Upper lobe of right lung (tissue), 1 donor: ENCODE results near the gene AFF4. TPM values are rescaled to one million over a fixed set of nuclear protein-coding genes. Genes with fewer than 3 reads are reported as not detected.

Source experiments
- ATAC-seq: fragments of 200-7000 bp; cut with Tn5 transposase; one replicate; pipeline ENCODE4 v1.9.1; 2020; ENCODE audit warnings: mild to moderate bottlenecking, moderate library complexity
- DNase-seq: peaks from one replicate; pipeline ENCODE4 v3.0.0-alpha.2; 2020
- H3K27ac ChIP-seq: fragments of 200-600 bp; one replicate; pipeline ENCODE4 v1.8.0; 2022
- H3K27me3 ChIP-seq: fragments of 200-600 bp; one replicate; pipeline ENCODE4 v1.8.0; 2022; ENCODE audit warnings: mild to moderate bottlenecking
- H3K36me3 ChIP-seq: fragments of 200-600 bp; one replicate; pipeline ENCODE4 v1.8.0; 2022
- H3K4me1 ChIP-seq: fragments of 200-600 bp; one replicate; pipeline ENCODE4 v1.8.0; 2022
- H3K4me3 ChIP-seq: fragments of 200-600 bp; one replicate; pipeline ENCODE4 v1.8.0; 2022; ENCODE audit warnings: mild to moderate bottlenecking
- H3K9me3 ChIP-seq: fragments of 200-600 bp; one replicate; pipeline ENCODE4 v1.8.0; 2022
- intact Hi-C: fragments of 100-400 bp; cut with DNase I; formaldehyde crosslinking; loops from one replicate; pipeline ENCODE4 v1.11.0; 2022
- total RNA-seq: library from RNA; stranded (reverse); fragmentation: NEBNext Ultra II Directional; extraction: Animal tissue kit (Norgen Biotek cat#: 25700); gene quantifications from one replicate; pipeline ENCODE4 v1.2.1, GENCODE V29; 2021
- TF ChIP-seq, protein P1 (sequence below): fragments of 200-600 bp; IDR thresholded peaks from one replicate; pipeline ENCODE4 v1.8.0; 2022; ENCODE audit warnings: antibody characterized with exemption
- donor health status: DM: no; HTN: yes; CAD: no; lungs with severe emphysema.

Gene AFF4
- total RNA-seq, 1 donor from 2014 or later, result 76.9 TPM

- Histone ChIP-seq H3K27ac (peak overlapping the region; percentile 94), H3K4me3 (peak overlapping the region; percentile 95), H3K4me1 (peaks cover 9% of the 10 kb centered on the region), H3K9me3 (no peaks in the 10 kb centered on the region), H3K36me3 (peaks cover 28% of the 10 kb centered on the region), H3K27me3 (no peaks in the 10 kb centered on the region)
- ATAC-seq (no peak), DNase-seq (no peak)
- TF ChIP-seq, protein P1, sequence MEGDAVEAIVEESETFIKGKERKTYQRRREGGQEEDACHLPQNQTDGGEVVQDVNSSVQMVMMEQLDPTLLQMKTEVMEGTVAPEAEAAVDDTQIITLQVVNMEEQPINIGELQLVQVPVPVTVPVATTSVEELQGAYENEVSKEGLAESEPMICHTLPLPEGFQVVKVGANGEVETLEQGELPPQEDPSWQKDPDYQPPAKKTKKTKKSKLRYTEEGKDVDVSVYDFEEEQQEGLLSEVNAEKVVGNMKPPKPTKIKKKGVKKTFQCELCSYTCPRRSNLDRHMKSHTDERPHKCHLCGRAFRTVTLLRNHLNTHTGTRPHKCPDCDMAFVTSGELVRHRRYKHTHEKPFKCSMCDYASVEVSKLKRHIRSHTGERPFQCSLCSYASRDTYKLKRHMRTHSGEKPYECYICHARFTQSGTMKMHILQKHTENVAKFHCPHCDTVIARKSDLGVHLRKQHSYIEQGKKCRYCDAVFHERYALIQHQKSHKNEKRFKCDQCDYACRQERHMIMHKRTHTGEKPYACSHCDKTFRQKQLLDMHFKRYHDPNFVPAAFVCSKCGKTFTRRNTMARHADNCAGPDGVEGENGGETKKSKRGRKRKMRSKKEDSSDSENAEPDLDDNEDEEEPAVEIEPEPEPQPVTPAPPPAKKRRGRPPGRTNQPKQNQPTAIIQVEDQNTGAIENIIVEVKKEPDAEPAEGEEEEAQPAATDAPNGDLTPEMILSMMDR, result no peak
- intact Hi-C loops, result no loop called here
Measured at GRCh38 chr5:132867046-132867451, 96.4 kb downstream of the AFF4 start.

GRCh38 chr5:132866342-132867045 is 96.9 kb downstream of the AFF4 start, which contains the start of the genes GDF9 and UQCRQ:
Gene GDF9 (minus strand): TSS chr5:132866469. CDS start chr5:132864533, 1,936 bp downstream.
Gene UQCRQ (plus strand): TSS chr5:132866642. CDS start chr5:132866882, 240 bp downstream.
- Histone ChIP-seq H3K27me3 (no peaks in the 10 kb centered on the region), H3K4me3 (peak within 1 kb of the TSS; percentile 95), H3K27ac (peak within 1 kb of the TSS; percentile 94), H3K4me1 (peaks cover 9% of the 10 kb centered on the region), H3K36me3 (peaks cover 28% of the 10 kb centered on the region), H3K9me3 (no peaks in the 10 kb centered on the region)
- peak; percentile 99 for ATAC-seq
- TF ChIP-seq, protein P1, result peak; percentile 26
- DNase-seq, result peak; percentile 97
- intact Hi-C loops, result no loop called here

DNA sequence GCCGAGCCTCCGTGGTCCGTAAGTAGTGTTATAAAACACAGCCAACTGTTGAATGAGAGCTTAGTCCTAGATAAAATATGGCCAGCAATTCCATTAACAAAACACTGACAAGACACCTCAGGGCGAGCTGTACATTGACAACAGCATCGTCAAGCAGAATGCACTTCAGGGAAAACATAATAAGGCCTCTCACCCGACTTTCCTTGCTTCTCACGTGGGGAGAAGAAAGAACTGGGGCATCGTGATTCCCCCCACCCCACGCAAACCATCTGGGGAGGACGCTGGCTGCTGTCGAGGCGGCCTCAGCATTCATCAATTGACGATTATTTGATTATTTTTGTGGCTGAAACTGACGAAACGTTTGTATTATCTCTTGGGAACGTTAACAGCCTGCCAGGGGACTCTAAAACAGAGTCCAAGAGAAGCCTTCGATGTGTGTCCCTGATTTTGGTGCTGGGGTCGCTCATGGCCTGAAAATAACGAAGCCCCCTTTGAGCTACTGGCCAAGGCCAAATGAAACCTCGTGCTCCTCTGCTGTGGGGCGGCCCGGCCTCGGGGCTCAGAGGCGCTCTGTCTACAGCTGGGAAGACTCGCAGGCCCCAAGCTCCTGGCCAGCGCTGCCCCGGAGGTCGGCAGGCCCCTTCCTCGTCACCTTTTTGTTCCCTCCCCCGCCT is 97.6 kb downstream of the AFF4 start:
- intact Hi-C loops, result no loop called here
- peaks cover 9% of the 10 kb centered on the region for H3K4me1 ChIP-seq
- H3K4me3 ChIP-seq, result peak overlapping the region; percentile 95
- no peaks in the 10 kb centered on the region for H3K9me3 ChIP-seq
- no peaks in the 10 kb centered on the region for H3K27me3 ChIP-seq
- ATAC-seq (no peak), DNase-seq (no peak)
- peaks cover 24% of the 10 kb centered on the region for H3K36me3 ChIP-seq
- peak overlapping the region; percentile 94 for H3K27ac ChIP-seq
- TF ChIP-seq, protein P1, result no peak

DNA sequence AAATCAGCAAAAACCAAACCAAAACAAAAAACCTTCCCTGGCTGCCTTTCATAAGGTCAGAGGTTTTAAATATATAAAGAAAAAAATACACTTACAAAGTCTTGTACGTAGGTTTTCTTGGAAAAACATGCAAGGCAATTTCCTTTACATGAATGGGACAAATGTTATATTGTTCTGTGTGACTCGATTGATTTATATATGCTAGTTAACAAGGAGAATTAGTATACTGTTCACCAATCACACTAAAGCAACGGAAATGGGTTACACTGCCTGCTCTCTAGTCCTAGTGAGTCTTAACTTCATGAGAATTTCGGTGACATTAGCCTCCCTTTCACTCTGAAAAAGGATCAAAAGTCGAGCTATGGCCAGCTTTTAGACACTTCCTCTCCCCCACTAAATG is 102.7 kb downstream of the AFF4 start:
- H3K27ac ChIP-seq, result no peak overlapping the region
- no peaks in the 10 kb centered on the region for H3K9me3 ChIP-seq
- intact Hi-C loops, result no loop called here
- TF ChIP-seq, protein P1, result no peak
- H3K4me3 ChIP-seq, result no peak overlapping the region
- no peaks in the 10 kb centered on the region for H3K4me1 ChIP-seq
- DNase-seq (no peak), ATAC-seq (no peak)
- no peaks in the 10 kb centered on the region for H3K27me3 ChIP-seq
- H3K36me3 ChIP-seq, result no peaks in the 10 kb centered on the region

GRCh38 chr5:132859889-132860437 is 103.5 kb downstream of the AFF4 start:
- intact Hi-C loops, result no loop called here
- no peak overlapping the region for H3K27ac ChIP-seq
- H3K4me1 ChIP-seq, result no peaks in the 10 kb centered on the region
- no peaks in the 10 kb centered on the region for H3K27me3 ChIP-seq
- H3K36me3 ChIP-seq, result no peaks in the 10 kb centered on the region
- H3K9me3 ChIP-seq, result no peaks in the 10 kb centered on the region
- no peak for ATAC-seq
- DNase-seq, result no peak
- no peak overlapping the region for H3K4me3 ChIP-seq
- TF ChIP-seq, protein P1, result no peak
